ENCODE data around the gene LRPAP1.
A peak's percentile ranks its signal among the peaks of the same experiment; 100 is the strongest.

The LRPAP1 gene

GRCh38 chr4:3472411-3473141 lies 59.6 kb downstream of the LRPAP1 start:
- DNase-seq (ENCODE audit: low spot score): no peak

DNA sequence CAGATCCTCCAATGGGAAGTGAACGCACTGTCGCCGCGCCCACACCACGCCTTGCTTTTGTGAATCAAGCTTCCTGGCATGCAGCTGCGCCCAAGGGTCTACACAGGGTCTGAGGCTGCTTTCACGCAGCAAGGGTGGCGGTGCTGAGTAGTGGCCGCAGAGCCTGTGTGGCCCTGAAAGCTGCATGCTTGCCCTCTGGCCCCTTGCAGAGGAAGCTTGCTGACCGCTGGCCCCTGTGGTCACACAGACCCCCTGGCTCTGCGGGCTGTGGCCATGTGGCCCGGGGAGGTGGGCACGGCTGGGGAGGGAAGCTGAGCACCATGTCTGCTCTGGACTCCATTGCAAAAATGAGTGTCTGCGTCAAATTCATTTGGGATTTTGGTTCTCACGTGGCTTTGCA lies 60.3 kb downstream of the LRPAP1 start:
- no peak for DNase-seq (ENCODE audit: low spot score)

- DNase-seq (ENCODE audit: low spot score): no peak
Observed at GRCh38 chr4:3471098-3471760, 61.0 kb downstream of the LRPAP1 start.

DNA sequence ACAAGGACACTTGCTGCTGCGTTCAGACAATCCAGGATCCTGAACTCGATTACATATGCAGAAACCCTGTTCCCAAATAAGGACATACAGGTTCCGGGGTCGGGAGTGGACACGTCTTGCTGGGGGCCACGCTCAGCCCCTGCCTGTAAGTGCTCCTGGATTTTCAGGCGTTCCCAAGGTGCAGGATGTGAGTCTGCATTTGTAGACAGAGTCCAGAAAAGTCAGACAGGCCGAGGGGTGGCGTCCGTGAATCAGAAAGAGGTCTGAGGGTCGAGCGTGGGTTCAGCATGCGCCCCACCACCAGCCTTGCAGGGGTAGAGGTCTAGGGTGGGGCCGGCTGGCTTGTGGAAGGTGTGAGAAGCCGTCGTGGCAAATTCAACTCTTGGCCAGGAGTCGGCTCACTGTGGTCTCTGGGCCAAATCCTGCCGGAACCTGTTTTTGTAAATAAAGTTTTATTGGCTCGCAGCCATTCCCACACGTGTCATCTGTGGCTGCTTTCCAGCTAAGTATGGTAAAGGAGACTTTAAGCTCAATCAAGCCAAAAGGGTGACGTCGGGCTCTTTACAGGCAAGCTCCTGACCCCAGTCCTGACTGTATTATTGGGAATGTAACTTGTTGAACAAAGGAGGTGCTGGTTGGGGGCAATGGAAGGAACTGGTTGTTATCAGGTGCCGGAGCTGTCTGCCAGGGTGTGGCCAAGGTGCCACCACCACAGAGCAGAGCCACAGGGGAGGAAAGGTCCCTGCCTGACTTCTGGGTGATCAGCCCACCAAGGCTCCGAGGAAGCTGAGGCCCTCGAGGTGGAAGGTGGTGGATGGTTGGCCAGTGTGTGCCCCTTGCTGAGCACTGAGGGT lies 61.8 kb downstream of the LRPAP1 start:
- no peak for DNase-seq (ENCODE audit: low spot score)

DNA sequence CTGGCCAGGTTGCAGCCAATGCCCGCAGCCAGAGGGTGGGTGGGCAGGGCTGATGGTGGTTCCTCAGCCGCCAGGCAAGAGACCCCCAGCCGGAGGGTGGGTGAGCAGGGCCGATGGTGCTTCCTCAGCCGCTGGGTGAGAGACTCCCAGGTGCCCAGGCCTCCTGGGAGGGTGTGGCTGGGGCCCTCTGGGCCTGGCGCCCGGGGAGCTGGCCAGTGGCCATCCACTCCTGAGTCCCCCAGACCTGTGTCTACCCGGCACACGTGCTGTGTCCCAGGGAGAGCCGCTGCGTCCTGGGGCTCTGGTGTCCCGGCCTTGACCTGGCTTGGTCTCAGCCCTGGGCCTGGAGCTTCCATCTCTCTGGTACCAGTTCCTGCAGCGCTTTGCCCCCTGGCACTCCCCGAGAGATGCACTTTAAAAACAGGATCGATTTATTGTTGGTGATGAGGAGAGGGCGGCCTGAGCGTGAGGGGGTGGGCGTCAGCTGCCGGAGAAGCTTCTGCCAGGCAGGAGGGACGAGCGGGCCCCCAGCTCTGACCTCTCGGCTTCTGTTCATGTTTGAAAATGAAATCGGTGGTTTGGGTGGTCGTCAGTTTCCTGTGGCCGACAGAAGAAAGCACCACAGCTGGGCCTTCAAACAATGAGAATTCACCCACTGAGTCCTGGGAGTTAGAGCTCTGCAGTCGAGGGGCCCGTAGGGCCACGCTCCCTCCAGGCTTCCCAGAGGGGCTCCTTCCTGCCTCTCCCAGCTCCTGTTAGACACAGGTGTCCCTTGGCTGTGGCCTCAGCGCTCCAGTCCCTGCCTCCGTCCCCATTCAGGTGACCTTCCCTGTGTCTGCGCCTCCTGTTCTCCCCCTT lies 62.6 kb downstream of the LRPAP1 start:
- DNase-seq (ENCODE audit: low spot score): no peak

- DNase-seq (ENCODE audit: low spot score): no peak
Observed at GRCh38 chr4:3468804-3469203, 63.4 kb downstream of the LRPAP1 start.

DNA sequence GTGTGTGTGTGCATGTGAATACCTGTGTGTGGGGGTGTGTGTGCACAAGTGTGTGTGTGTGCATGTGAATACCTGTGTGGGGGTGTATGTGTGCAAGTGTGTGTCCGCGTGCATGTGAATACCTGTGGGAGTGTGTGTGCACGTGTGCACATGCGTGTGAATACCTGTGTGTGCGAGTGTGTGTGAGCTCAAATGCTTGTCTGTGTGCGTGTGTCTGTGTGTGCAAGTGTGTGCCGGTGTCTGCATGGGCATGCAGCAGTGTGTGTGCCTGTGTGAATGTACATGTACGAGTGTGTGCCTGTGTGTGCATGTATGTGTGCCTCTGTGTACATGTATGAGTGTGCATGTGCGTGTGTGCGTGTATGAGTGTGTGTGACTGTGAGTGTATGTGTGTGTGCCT lies 64.1 kb downstream of the LRPAP1 start:
- DNase-seq (ENCODE audit: low spot score): no peak

GRCh38 chr4:3467601-3468031 lies 64.6 kb downstream of the LRPAP1 start:
- DNase-seq (ENCODE audit: low spot score): no peak

DNA sequence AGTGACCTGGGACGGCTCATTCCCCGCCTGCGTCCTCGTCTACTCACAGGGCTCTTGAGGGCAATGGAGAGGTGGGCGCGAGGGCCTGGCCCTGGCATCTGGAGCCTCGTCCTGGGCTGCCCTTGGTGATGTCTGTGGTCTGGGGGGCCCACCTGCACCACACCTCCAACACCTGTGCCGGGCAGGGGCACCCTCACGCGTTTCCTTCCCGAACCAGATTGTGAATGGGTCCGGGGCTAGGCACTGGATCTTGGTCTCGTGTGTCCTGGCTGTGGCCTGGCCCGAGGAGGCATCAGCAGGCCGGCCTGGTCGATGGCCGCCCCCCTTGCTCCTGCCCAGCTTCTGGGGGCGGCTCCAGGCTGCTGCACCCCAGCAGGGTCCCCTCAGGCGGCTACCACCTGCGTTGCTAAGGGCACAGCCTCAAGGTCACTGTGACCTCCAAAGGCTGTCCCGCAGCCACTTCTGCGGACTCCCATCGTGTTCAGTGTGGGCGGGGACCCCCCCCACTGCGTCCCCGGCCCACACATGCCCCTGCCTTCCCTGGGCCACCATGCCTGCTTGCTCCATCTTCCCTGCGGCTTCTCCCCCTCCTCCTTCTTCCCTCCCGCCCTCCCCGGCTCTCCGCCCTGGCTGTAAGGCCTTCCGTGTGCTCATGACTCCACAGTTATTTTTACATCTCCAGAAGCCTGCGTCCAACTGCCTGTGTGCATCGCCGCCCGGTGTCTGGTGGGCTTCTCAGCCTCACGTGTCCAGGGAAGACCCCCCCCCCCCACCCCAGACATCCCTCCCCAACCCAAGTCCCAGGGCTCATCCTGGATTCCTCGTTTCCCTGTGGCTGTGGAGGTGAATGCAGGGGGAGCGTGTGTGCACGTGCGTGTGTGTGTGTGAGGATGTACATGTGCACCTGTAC lies 65.3 kb downstream of the LRPAP1 start:
- DNase-seq (ENCODE audit: low spot score): no peak

GRCh38 chr4:3465698-3466671 lies 66.2 kb downstream of the LRPAP1 start:
- DNase-seq (ENCODE audit: low spot score): peak; percentile 90

GRCh38 chr4:3464911-3465697 lies 67.1 kb downstream of the LRPAP1 start:
- no peak for DNase-seq (ENCODE audit: low spot score)

DNA sequence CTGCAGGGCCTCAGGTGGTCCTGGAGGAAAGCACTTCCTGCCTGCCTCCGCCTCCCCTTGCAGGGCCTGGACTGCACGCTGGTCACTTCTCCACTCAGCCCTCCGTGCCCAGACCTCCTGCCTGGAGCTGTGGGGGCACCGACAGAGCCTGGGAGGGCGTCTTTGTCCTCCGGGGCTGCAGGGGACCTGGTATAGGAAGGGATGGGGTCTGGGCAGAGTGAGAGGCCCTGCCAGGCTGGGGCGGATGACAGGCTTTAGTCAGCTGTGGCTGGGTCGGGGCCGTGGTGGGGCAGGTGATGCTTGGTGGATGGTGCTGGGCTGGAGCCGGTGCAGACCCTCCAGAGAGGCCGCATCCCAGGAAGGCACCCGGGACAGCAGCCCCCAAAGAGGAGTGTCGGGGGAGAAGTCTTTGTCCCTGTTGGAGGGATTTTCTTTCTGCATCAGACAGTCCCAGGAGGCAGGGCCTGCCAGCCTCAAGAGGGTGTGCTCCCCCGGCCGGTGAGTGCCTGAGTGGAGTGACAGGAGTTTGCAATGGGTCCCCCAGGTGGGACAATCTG lies 67.8 kb downstream of the LRPAP1 start:
- DNase-seq (ENCODE audit: low spot score): no peak

GRCh38 chr4:3463556-3464348 lies 68.5 kb downstream of the LRPAP1 start:
- DNase-seq (ENCODE audit: low spot score): no peak

DNA sequence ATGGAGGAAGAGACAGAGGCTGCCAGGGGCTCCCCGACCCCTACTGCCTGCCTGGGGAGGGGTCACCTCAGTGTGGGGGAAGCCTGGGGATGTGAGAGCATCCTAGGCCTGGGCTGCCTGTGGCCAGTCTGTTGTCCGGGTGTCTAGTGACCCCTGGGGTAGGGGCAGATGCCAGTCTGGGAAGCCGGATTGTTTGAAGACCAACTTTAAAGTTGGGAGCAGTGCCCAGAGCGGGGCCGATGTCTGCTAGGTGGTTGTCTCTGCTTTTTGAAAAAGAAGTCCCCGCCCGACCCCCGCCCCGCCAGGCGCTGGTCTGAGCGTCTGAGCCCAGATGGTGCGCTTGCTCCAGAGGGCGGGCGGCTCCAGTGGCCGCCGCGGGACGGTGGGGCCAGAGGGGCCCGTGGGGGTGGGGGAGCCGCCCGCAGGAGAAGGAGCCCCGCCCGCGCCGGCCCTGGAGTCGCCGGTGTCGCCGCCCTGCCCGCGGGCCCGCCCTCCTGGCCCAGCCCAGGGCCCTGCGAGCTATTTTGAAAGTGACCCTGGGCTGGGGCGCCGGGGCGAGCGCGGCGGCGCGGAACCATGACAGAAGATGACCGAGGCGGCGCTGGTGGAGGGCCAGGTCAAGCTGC lies 69.3 kb downstream of the LRPAP1 start, which contains the start of gene DOK7:
DOK7 (plus strand) TSS at position 517 of the 626 bp plus-strand sequence; CDS start at position 587, 70 bp downstream.
- peak; percentile 77 for DNase-seq (ENCODE audit: low spot score)

DNA sequence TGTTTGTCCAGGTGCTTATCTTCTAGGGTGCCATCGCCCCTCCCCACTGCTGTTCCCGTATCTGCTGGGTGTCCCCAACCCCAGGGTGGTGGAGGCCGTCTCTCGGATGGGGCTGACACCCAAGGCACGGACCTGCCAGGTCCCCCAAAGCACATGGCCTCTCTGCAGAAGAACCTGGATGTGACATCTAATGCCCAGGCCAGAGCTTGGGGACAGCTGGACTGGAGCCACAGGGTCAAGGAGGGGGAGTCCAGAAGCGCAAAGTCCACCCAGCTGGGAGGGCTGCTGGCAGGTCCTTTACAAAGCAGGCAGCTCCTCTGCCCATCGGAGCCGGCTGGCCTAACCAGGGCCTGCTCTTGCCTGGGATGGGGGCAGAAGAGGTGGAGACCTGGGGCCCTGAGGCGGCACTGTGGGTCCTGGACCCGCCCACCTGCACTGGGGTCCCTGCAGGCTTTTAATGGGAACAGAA lies 69.9 kb downstream of the LRPAP1 start:
- DNase-seq (ENCODE audit: low spot score): no peak

DNA sequence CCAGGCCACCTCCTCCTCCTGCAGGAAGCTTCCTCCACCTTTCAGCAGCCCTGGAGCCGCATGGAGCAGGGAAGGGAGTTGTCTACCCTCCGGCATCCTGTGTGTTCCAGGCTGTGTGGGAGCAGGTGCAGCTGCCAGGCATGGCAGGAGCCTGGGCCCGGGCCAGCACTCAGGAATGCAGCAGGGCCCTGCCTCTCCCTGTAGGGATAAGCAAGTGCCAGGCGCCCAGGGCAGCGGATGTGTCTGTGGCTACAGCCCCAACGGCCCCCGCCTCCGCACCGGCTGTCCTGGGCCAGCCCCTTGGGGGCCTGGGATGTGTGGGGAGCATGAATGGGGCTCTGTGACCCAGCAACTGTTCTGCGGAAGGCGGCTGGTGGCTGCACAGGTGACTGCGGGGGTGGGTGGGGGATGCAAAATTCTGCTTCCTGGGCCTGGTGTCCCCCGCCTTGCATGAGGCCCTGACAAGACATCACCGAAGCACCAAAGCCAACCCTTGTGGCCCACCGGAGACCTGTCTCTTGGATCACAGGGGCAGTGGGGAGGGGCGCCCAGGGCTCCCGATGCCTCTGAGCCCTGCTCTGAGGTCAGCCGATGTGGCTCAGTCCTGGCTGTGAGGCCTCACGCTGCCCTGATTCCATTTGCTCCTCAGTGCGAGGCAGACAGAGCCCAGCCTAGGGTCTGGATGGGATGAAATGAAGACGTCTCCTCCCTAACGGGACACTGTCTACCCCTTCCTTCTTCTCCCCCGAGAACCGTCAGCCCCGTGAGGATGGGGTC lies 70.5 kb downstream of the LRPAP1 start:
- DNase-seq (ENCODE audit: low spot score): no peak
